Activated CD8-positive, alpha-beta memory T cell treated with anti-CD3 and anti-CD28 coated beads, Interleukin-2, amount 50 U/mL, for 1 hour (primary cell): ENCODE results near the gene ABHD6.
"Not testable (repeated sequence)": the region's sequence is repeated elsewhere in the genome, so short reads cannot be mapped to it uniquely, and the experiment has no call there.

Experiments
- DNase-seq: peaks from one replicate; pipeline ENCODE4 v3.0.0-alpha.2; 2020; ENCODE audit errors: extremely low read depth

ABHD6 gene

GRCh38 chr3:58274027-58274614 lies 36.5 kb downstream of the ABHD6 start:
- DNase-seq, result no peak

DNA sequence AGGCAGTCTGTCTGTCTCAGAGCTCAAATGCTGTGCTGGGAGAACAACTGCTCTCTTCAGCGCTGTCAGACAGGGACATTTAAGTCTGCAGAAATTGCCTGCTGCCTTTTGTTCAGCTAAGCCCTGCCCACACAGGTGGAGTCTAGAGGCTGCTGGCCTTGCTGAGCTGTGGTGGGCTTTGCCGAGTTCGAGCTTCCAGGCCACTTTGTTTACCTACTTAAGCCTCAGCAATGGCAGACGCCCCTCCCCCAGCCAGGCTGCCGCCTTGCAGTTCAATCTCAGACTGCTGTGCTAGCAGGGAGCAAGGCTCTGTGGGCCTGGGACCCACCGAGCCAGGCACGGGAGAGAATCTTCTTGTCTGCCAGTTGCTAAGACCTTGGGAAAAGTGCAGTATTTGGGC lies 43.5 kb downstream of the ABHD6 start:
- DNase-seq, result no peak

- DNase-seq, result no peak
Observed at GRCh38 chr3:58285334-58285733, 47.7 kb downstream of the ABHD6 start.

DNA sequence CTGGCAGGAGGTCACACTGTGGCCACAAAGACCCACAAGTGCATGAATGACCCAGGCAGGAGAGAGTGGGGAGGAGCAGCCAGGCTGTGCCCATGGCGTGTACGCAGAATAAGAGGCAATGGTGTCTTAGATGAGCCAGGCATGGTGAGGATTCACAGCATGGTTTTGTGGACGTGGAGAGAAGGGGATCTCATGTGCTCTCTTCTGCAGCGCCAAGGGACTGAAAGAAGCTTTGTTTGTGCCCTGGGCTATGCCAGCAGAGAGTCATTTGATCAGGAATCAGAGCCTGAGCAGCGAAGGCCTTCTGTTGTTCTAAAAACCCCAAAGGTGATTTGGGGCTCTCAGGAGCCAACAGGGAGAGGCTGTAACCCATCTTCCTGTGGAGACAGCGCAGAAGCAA lies 49.8 kb downstream of the ABHD6 start:
- no peak for DNase-seq

- no peak for DNase-seq
Observed at GRCh38 chr3:58288011-58288728, 50.6 kb downstream of the ABHD6 start.

DNA sequence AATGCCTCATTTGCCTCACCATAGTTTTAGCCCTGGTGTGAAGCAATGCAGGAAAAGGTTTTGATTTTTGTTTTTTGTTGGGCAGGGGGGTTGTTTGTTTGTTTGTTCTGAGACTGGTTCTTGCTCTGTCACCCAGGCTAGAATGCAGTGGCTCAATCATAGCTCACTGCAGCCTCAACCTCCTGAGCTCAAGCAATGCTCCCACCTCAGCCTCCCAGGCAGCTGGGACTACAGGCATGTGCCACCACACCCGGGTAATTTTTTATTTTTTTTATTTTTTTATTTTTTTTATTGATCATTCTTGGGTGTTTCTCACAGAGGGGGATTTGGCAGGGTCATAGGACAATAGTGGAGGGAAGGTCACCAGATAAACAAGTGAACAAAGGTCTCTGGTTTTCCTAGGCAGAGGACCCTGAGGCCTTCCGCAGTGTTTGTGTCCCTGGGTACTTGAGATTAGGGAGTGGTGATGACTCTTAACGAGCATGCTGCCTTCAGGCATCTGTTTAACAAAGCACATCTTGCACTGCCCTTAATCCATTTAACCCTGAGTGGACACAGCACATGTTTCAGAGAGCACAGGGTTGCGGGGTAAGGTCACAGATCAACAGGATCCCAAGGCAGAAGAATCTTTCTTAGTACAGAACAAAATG lies 51.5 kb downstream of the ABHD6 start:
- DNase-seq, result not testable (repeated sequence)

DNA sequence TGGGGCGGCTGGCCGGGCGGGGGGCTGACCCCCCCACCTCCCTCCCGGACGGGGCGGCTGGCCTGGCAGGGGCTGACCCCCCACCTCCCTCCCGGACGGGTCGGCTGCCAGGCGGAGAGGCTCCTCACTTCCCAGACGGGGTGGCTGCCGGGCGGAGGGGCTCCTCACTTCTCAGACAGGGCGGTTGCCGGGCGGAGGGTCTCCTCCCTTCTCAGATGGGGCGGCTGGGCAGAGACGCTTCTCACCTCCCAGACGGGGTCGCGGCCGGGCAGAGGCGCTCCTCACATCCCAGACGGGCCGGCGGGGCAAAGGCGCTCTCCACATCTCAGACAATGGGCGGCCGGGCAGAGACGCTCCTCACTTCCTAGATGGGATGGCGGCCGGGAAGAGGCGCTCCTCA lies 52.9 kb downstream of the ABHD6 start:
- DNase-seq, result not testable (repeated sequence)

DNA sequence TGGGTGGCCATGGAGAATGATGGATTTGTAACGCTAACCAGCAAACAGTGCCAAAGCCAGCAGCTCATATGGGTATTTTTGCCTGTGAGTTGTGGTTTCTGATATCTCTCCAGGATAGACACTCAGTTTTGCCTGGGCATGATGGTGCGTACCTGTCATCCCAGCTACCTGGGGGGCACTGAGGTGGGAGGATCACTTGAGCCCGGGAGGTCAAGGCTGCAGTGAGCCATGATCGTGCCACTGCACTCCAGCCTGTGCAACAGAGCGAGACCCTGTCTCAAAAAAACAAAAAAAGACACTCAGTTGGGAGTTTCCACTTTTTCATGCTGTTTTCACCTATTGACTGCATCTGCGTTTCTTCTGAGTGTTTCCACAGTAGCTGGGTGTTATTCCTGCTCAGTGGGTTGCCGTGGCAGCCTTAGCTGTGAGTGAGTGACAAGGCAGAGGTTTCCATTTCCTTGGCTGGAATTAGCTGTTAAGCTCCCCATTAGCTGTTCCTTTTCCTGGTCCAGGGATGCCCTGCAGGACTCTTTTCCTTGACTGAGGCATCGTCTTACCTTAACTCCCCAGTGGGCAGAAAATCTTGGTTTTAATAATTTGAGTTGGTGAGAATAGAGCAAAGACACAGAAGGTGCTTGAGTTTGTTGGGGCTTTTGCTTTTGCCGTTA lies 54.2 kb downstream of the ABHD6 start:
- DNase-seq, result no peak

DNA sequence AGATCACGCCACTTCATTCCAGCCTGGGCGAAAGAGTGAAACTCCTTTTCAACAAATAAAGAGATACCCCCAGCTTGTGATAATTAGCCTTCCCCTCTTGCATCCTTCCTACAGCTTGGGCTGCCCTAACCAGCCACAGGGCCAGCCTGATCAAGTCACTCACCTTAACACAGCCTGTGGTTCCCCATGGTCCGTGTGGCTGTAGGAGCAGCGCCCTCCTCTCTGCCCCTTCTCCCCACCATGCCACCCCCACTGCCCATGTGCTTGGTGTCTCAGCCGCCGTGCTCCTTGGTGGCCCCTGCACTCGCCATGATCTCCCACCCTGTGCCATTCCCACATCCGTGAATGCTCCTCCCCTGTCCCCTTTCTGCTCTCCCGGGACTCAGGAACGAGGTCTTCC lies 55.3 kb downstream of the ABHD6 start:
- DNase-seq, result no peak

- no peak for DNase-seq
Observed at GRCh38 chr3:58293516-58293915, 55.9 kb downstream of the ABHD6 start.

GRCh38 chr3:58296269-58296668 lies 58.7 kb downstream of the ABHD6 start:
- no peak for DNase-seq

DNA sequence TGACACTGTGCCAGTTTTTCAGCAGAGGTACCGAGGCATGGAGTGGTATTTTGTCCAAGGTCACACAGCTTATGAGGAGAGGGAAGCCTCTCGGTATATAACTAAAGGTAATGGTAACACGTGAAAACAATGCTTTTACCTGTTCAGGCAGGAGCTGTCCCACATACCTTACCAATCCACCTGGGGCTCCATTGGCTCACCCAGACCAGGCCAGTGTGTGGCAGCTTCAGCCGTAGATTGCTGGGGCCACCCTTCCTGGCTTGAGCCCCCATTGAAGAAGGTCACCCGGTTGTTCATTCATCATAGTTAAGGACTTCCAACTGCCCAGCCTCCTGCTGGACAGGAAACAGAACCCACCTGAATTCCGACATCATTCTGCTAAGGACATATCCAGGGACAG lies 59.3 kb downstream of the ABHD6 start:
- DNase-seq, result no peak

- no peak for DNase-seq
Observed at GRCh38 chr3:58298190-58298589, 60.6 kb downstream of the ABHD6 start.

- no peak for DNase-seq
Observed at GRCh38 chr3:58299075-58299474, 61.5 kb downstream of the ABHD6 start.

DNA sequence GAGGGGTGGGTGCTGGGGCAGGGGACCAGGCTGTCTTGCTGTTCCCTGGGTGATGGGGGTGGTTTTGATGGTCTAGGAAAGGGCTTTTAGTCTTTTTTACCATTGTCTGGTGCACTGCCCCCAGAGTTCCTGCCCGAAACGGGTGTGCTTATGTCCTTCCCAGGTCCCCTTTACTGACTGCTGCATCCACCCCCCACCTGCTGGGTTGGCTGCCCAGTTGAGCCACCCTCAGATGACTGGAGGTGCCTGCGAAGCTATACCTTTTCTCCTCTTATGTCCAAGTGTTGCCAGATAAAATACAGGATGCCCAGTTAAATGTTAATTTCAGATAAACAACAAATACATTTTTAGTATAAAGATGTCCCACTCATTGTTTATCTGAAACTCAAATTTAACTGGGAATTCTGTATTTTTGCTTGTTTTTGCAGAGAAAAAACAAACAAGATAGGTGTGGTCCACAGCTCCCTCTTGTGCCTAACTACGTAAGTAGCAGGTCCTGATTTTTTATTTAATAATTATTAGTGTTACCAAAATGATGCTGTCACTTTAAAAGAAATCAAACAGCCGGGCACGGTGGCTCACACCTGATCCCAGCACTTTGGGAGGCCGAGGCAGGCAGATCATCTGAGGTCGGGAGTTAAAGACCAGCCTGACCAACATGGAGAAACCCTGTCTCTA lies 62.4 kb downstream of the ABHD6 start:
- no peak for DNase-seq

DNA sequence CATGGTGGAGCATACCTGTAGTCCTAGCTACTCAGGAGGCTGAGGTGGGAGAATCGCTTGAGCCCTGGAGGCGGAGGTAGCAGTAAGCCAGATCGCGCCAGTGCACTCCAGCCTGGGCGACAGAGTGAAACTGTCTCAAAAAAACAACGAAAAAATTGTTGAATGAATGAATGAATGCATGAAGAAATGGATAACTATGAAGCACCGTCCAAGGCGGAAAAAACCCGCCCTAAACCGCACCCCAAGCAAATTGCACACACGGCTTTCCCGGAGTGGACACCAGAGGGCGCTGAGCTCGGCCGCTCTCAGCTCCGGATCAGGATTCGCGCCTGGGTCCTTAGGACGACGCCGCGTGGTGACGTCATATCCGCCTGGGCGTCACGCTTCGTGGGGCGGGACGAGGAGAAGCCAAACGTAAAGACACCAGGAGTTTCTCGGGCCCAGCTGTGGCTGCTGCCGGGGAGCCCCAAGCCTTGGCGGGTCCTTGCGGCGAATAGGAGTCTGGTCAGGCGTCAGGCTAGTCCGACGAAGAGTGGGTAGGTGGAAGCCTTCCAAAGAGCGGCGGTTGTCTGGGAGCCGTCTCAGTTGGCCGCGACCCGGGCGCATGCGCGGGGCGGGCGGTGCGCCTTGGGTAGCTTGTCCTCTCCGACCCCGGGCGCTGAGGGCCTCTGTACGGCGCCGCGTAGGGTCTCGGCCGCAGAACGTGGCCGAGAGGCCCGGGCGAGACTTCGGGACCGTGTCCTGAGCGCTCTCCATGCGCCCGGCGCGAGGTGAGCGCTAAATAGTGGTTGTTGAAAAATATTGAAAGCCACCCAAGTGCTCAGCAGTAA lies 68.5 kb downstream of the ABHD6 start, which contains the start of the genes HTD2 and RPP14:
TSS of gene HTD2 (plus strand) at position 639 of the 830 bp plus-strand sequence. CDS start 11,094 bp downstream, outside the sequence.
TSS of gene RPP14 (plus strand) at position 364 of the 830 bp plus-strand sequence. CDS start 4,085 bp downstream, outside the sequence.
- peak; percentile 95 for DNase-seq

- DNase-seq, result no peak
Observed at GRCh38 chr3:58307639-58308215, 70.1 kb downstream of the ABHD6 start.

- DNase-seq, result no peak
Observed at GRCh38 chr3:58308728-58309127, 71.1 kb downstream of the ABHD6 start.

DNA sequence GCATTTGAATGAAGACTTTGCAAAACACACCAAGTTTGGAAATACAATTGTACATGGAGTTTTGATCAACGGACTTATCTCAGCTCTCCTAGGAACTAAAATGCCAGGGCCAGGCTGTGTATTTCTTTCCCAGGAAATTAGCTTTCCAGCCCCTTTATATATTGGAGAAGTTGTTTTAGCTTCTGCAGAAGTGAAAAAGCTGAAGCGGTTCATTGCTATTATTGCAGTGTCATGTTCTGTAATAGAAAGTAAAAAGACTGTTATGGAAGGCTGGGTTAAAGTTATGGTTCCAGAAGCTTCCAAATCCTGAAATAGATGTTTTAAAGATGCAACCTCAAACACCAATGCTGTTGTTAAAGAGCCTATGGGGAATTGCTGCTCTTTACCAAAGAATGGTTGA lies 80.2 kb downstream of the ABHD6 start:
- DNase-seq, result no peak

DNA sequence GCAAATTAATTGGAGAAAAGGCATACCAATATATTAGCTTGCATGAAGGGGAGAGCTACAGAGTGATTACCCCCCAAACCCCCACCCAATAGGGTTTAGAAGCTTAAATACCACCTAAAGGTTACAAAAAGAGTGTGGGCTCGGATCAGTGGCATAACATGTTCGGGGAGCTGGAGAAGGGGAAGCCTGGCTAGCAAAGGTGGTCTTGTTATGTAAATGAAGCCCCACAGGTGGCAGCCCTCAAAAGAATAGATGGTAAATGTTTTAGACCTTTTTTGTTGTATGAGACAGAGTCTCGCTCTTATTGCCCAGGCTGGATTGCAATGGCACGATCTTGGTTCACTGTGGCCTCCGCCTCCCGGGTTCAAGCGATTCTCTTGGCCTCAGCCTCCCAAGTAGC lies 84.2 kb downstream of the ABHD6 start:
- DNase-seq, result no peak

DNA sequence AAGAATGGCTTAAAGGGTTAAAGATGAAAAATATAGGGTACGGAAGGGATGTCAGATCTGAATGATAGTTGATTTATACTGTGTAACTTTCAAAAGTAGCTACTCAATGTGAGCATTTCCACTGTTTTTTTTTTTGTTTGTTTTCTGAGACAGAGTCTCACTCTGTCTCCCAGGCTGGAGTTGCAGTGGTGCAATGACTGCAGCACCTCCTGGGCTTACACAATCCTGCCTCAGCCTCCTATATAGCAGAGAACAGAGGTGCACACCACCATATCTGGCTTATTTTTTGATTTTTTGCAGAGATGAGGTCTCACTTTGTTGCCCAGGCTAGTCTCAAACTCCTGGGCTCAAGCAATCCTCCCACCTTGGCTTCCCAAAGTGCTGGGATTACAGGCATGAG lies 85.2 kb downstream of the ABHD6 start:
- DNase-seq, result no peak
